Activated B cell treated with CpG ODN at 0.5 μM for 24 hours (primary cell): Measurements from ENCODE around the gene ETF1. TPM values are rescaled to one million over a fixed set of nuclear protein-coding genes. Genes with fewer than 3 reads are reported as not detected.
A peak's percentile ranks its signal among the peaks of the same experiment; 100 is the strongest.

Experiments
- ATAC-seq: fragments of 200-7000 bp; cut with Tn5 transposase; one replicate; pipeline ENCODE4 v1.10.0; 2021; ENCODE audit warnings: low read depth, mild to moderate bottlenecking, moderate library complexity
- CTCF ChIA-PET: fragments of 350-600 bp; sonication (Branson Sonifier 250); formaldehyde crosslinking; loops from one replicate; lab custom pipeline; 2021; ENCODE audit warnings: antibody characterized with exemption; lab: Charles Lee
- POLR2A ChIA-PET: fragments of 350-600 bp; sonication (Branson Sonifier 250); formaldehyde crosslinking; loops from one replicate; lab custom pipeline; 2021; ENCODE audit warnings: antibody characterized with exemption; lab: Charles Lee
- DNase-seq: peaks from one replicate; pipeline ENCODE4 v3.0.0; 2022
- H3K27ac Mint-ChIP-seq: one replicate; pipeline ENCODE4 v1.8.0; 2020; ENCODE audit warnings: mixed read lengths
- H3K27me3 Mint-ChIP-seq: one replicate; pipeline ENCODE4 v1.8.0; 2021; ENCODE audit warnings: mixed read lengths
- H3K36me3 Mint-ChIP-seq: one replicate; pipeline ENCODE4 v1.8.0; 2021; ENCODE audit warnings: low read depth, mixed read lengths
- H3K4me1 Mint-ChIP-seq: one replicate; pipeline ENCODE4 v1.8.0; 2021; ENCODE audit warnings: mixed read lengths
- H3K4me3 Mint-ChIP-seq: one replicate; pipeline ENCODE4 v1.8.0; 2020; ENCODE audit warnings: mild to moderate bottlenecking, mixed read lengths
- H3K9me3 Mint-ChIP-seq: one replicate; pipeline ENCODE4 v1.8.0; 2020; ENCODE audit warnings: mixed read lengths
- CTCF ChIP-seq: fragments of 200-600 bp; IDR thresholded peaks from one replicate; pipeline ENCODE4 v1.8.0; 2022; ENCODE audit warnings: antibody characterized with exemption, mild to moderate bottlenecking
- intact Hi-C: fragments of 100-400 bp; cut with micrococcal nuclease; formaldehyde crosslinking; loops from one replicate; pipeline ENCODE4 v1.15.1; 2024
- total RNA-seq: library from RNA; stranded (reverse); gene quantifications from 2 replicates; pipeline ENCODE4 v1.2.3, GENCODE V29; 2022

Gene ETF1
- total RNA-seq, 1 donor from 2014 or later, result 99.6 TPM

GRCh38 chr5:138527170-138527569, 15.9 kb downstream of the ETF1 start:
- no peaks in the 10 kb centered on the region for H3K9me3 Mint-ChIP-seq
- DNase-seq, result no peak
- no peaks in the 10 kb centered on the region for H3K27me3 Mint-ChIP-seq
- H3K36me3 Mint-ChIP-seq, result peaks cover 43% of the 10 kb centered on the region
- no peak for ATAC-seq
- ChIA-PET CTCF (no interaction called here), POLR2A (interaction anchor here (3.2 kb wide), 1 partner anchor 16 kb away, joined by 15 read pairs; the partner anchor contains the start of gene ETF1)
- no peak overlapping the region for H3K4me3 Mint-ChIP-seq
- intact Hi-C loops, result loop anchor here (2.0 kb wide), 1 partner anchor 16 kb away; the partner anchor contains the start of gene ETF1
- peaks cover 57% of the 10 kb centered on the region for H3K4me1 Mint-ChIP-seq
- TF ChIP-seq CTCF, result no peak
- H3K27ac Mint-ChIP-seq, result peak overlapping the region; percentile 73

- Mint-ChIP-seq H3K4me1 (peaks cover 39% of the 10 kb centered on the region), H3K4me3 (no peak overlapping the region), H3K27me3 (no peaks in the 10 kb centered on the region), H3K36me3 (peaks cover 39% of the 10 kb centered on the region), H3K27ac (peak overlapping the region; percentile 56), H3K9me3 (no peaks in the 10 kb centered on the region)
- no peak for DNase-seq
- no peak for ATAC-seq
- no peak for TF ChIP-seq CTCF
- POLR2A ChIA-PET, result interaction anchor here (0.7 kb wide), 2 partner anchors 744 to 866 kb away, joined by 5 read pairs; partner anchors contain the start of gene MZB1
- intact Hi-C loops, result no loop called here
- CTCF ChIA-PET, result no interaction called here
These were observed 19.6 kb downstream of the ETF1 start for GRCh38 chr5:138523406-138523805.

GRCh38 chr5:138520971-138521370, 22.1 kb downstream of the ETF1 start:
- no peak for ATAC-seq
- Mint-ChIP-seq H3K27me3 (no peaks in the 10 kb centered on the region), H3K36me3 (peaks cover 50% of the 10 kb centered on the region), H3K4me1 (peaks cover 16% of the 10 kb centered on the region), H3K4me3 (no peak overlapping the region), H3K9me3 (no peaks in the 10 kb centered on the region), H3K27ac (no peak overlapping the region)
- no peak for TF ChIP-seq CTCF
- CTCF ChIA-PET, result no interaction called here
- intact Hi-C loops, result no loop called here
- DNase-seq, result no peak
- POLR2A ChIA-PET, result no interaction called here

- ATAC-seq, result no peak
- Mint-ChIP-seq H3K4me1 (peaks cover 12% of the 10 kb centered on the region), H3K27ac (no peak overlapping the region), H3K9me3 (no peaks in the 10 kb centered on the region), H3K4me3 (no peak overlapping the region), H3K27me3 (no peaks in the 10 kb centered on the region), H3K36me3 (peaks cover 73% of the 10 kb centered on the region)
- TF ChIP-seq CTCF, result no peak
- intact Hi-C loops, result no loop called here
- POLR2A ChIA-PET, result no interaction called here
- no peak for DNase-seq
- CTCF ChIA-PET, result no interaction called here
These were observed 25.6 kb downstream of the ETF1 start for GRCh38 chr5:138517437-138517836.

GRCh38 chr5:138515556-138516245, 27.3 kb downstream of the ETF1 start:
- Mint-ChIP-seq H3K27me3 (no peaks in the 10 kb centered on the region), H3K4me3 (no peak overlapping the region), H3K4me1 (peaks cover 6% of the 10 kb centered on the region), H3K36me3 (peaks cover 83% of the 10 kb centered on the region), H3K27ac (no peak overlapping the region), H3K9me3 (no peaks in the 10 kb centered on the region)
- no peak for TF ChIP-seq CTCF
- intact Hi-C loops, result no loop called here
- ChIA-PET POLR2A (no interaction called here), CTCF (no interaction called here)
- ATAC-seq, result no peak
- DNase-seq, result no peak
